ENCODE measurements around the gene GEMIN7. TPM values are rescaled to one million over a fixed set of nuclear protein-coding genes. Genes with fewer than 3 reads are reported as not detected.

The GEMIN7 gene
- total RNA-seq, 3 donors from 2014 or later: 14.4 to 22.6 (median 21.8) TPM

DNA sequence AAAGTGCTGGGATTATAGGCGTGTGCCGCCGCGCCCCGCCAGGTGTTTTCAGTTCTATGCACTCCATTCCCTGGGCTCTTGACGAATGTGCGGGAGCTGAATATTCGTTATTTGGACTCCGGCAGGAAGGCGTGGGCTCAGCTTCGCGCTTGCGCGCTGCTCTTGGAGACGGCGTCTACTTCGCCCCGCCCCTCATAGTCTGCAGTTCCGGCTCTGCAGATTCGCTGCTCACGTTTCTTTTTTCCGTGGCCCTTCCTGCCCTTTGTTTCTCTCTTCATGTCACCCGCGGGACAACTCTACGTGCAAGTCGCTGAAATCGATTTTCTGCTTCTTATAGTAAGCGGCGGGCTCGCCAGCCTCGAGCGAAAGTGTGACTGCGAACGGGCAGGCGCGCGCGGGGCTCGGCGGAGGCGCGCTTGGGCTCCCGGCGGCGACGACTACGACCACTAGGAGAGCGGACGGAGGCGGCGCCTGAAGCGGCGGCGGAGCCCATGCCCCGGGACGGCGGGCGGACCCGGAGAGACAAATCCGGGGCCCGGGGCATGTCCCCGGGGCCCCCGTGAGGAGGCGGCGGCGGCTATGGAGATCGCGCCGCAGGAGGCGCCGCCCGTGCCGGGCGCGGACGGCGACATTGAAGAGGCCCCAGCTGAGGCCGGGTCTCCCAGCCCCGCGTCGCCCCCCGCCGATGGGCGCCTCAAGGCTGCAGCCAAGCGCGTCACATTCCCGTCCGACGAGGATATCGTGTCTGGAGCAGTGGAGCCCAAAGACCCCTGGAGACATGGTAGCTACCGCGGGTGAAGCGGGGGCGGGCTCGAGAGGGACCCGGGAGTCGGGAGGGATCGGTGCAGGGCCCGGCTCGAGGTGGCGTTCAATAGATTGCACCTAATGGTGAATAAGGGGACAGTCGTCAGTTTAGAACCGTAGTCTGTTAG is 14.0 kb downstream of the GEMIN7 start, which contains the start of gene PPP1R37:
Gene PPP1R37, plus strand, starts transcription at position 433 of the 932 bp plus-strand sequence. Its CDS starts 147 bp downstream, at position 580.
- peak; percentile 93 to 97 (median 95) for DNase-seq
- Histone ChIP-seq H3K4me1 (ENCODE audit: low read depth) (peaks cover 22% of the 10 kb centered on the region), H3K4me3 (peak within 1 kb of the TSS; percentile 93), H3K36me3 (ENCODE audit: low read depth) (peaks cover 4% of the 10 kb centered on the region), H3K9me3 (no peaks in the 10 kb centered on the region)
- TF ChIP-seq, protein P1, sequence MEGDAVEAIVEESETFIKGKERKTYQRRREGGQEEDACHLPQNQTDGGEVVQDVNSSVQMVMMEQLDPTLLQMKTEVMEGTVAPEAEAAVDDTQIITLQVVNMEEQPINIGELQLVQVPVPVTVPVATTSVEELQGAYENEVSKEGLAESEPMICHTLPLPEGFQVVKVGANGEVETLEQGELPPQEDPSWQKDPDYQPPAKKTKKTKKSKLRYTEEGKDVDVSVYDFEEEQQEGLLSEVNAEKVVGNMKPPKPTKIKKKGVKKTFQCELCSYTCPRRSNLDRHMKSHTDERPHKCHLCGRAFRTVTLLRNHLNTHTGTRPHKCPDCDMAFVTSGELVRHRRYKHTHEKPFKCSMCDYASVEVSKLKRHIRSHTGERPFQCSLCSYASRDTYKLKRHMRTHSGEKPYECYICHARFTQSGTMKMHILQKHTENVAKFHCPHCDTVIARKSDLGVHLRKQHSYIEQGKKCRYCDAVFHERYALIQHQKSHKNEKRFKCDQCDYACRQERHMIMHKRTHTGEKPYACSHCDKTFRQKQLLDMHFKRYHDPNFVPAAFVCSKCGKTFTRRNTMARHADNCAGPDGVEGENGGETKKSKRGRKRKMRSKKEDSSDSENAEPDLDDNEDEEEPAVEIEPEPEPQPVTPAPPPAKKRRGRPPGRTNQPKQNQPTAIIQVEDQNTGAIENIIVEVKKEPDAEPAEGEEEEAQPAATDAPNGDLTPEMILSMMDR (IDR thresholded peaks at IDR 0.05): no peak
- intact Hi-C loops (cut with DNase I, micrococcal nuclease): no loop called here
- peak; percentile 88 for ATAC-seq

DNA sequence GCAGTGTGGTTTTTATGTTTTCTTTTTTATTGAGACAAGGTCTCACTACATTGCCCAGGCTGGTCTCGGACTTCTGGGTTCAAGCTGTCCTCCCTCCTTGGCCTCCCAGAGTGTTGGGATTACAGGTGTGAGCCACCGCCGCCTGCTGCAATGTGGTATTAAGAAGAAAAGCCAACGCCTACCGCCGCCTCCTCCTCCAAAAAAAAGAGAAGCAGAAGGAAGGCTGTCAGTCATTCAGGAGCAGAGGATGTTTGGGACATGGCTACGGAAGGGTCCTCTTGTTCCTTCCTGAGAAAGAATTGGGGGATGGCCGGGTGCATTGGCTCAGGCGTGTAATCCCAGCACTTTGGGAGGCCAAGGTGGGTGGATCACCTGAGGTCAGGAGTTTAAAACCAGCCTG is 15.1 kb downstream of the GEMIN7 start:
- ATAC-seq: no peak
- intact Hi-C loops (cut with DNase I, micrococcal nuclease): no loop called here
- TF ChIP-seq, protein P1 (IDR thresholded peaks at IDR 0.05): no peak
- no peak for DNase-seq
- peaks cover 22% of the 10 kb centered on the region for H3K4me1 ChIP-seq (ENCODE audit: low read depth)
- no peaks in the 10 kb centered on the region for H3K9me3 ChIP-seq
- no peak overlapping the region for H3K4me3 ChIP-seq
- peaks cover 4% of the 10 kb centered on the region for H3K36me3 ChIP-seq (ENCODE audit: low read depth)

GRCh38 chr19:45094707-45095106 is 15.6 kb downstream of the GEMIN7 start:
- Histone ChIP-seq H3K4me3 (no peak overlapping the region), H3K9me3 (no peaks in the 10 kb centered on the region), H3K4me1 (ENCODE audit: low read depth) (peaks cover 22% of the 10 kb centered on the region), H3K36me3 (ENCODE audit: low read depth) (peaks cover 4% of the 10 kb centered on the region)
- DNase-seq: no peak
- TF ChIP-seq, protein P1 (IDR thresholded peaks at IDR 0.05): no peak
- intact Hi-C loops (cut with DNase I, micrococcal nuclease): no loop called here
- ATAC-seq: no peak

GRCh38 chr19:45095496-45096413 is 16.7 kb downstream of the GEMIN7 start:
- peaks cover 20% of the 10 kb centered on the region for H3K4me1 ChIP-seq (ENCODE audit: low read depth)
- intact Hi-C loops (cut with DNase I, micrococcal nuclease): no loop called here
- H3K4me3 ChIP-seq: no peak overlapping the region
- H3K9me3 ChIP-seq: no peaks in the 10 kb centered on the region
- DNase-seq (no peak), ATAC-seq (no peak)
- TF ChIP-seq, protein P1 (IDR thresholded peaks at IDR 0.05): no peak
- H3K36me3 ChIP-seq (ENCODE audit: low read depth): peaks cover 4% of the 10 kb centered on the region

- Histone ChIP-seq H3K4me3 (no peak overlapping the region), H3K4me1 (ENCODE audit: low read depth) (peaks cover 28% of the 10 kb centered on the region), H3K36me3 (ENCODE audit: low read depth) (no peaks in the 10 kb centered on the region), H3K9me3 (no peaks in the 10 kb centered on the region)
- TF ChIP-seq, protein P1 (IDR thresholded peaks at IDR 0.05): no peak
- ATAC-seq: no peak
- DNase-seq: no peak
- intact Hi-C loops (cut with DNase I, micrococcal nuclease): no loop called here
These were observed 17.6 kb downstream of the GEMIN7 start for GRCh38 chr19:45096700-45097099.
